Uterus (tissue), 4 donors: Measurements from ENCODE around the gene MKKS. TPM values are rescaled to one million over a fixed set of nuclear protein-coding genes. Genes with fewer than 3 reads are reported as not detected.

ENCODE experiments used
- DNase-seq, 2 donors: peaks; one replicate each; pipeline ENCODE4 v3.0.0-alpha.2; 2019 to 2020
- H3K27ac ChIP-seq, 2 donors: fragments of 200-600 bp; sonication (generic); 1 replicate in 1 of 2; 2 replicates in 1 of 2; pipeline ENCODE4 v1.5.1; 2016 to 2018
- H3K27me3 ChIP-seq, 2 donors: fragments of 200-600 bp; sonication (generic); one replicate each; pipeline ENCODE4 v1.5.1; 2018 to 2019; ENCODE audit warnings: control low read depth in 1 of 2
- H3K36me3 ChIP-seq, 2 donors: fragments of 200-600 bp; sonication (generic); one replicate each; pipeline ENCODE4 v1.5.1; 2019; ENCODE audit warnings: control low read depth in 1 of 2
- H3K4me1 ChIP-seq, 2 donors: fragments of 200-600 bp; sonication (generic); one replicate each; pipeline ENCODE4 v1.5.1; 2018 to 2019; ENCODE audit warnings: control low read depth in 1 of 2
- H3K4me3 ChIP-seq, 2 donors: fragments of 200-600 bp; sonication (generic); 1 replicate in 1 of 2; 2 replicates in 1 of 2; pipeline ENCODE4 v1.5.1; 2018 to 2019; ENCODE audit warnings: mild to moderate bottlenecking in 1 of 2
- H3K9me3 ChIP-seq, 2 donors: fragments of 200-600 bp; sonication (generic); one replicate each; pipeline ENCODE4 v1.5.1; 2019; ENCODE audit warnings: control low read depth in 1 of 2
- CTCF ChIP-seq, 4 experiments: fragments of 200-600 bp in 2 of 4; fragments of 450-650 bp in 2 of 4; sonication (generic) in 2 of 4; IDR thresholded peaks; one replicate each; pipeline ENCODE4 v1.5.1; 2016 to 2019; ENCODE audit warnings: antibody characterized with exemption in 4 of 4, mild to moderate bottlenecking in 2 of 4, moderate library complexity in 1 of 4
- POLR2A ChIP-seq, 2 donors: fragments of 450-650 bp; IDR thresholded peaks; one replicate each; pipeline ENCODE4 v1.6.1; 2016; ENCODE audit warnings: antibody characterized with exemption in 2 of 2, mild to moderate bottlenecking in 1 of 2, moderate library complexity in 1 of 2
- intact Hi-C: fragments of 100-400 bp; cut with DNase I; formaldehyde crosslinking; loops from one replicate; pipeline ENCODE4 v1.15.1; 2023; ENCODE audit warnings: low total_unique reads
- total RNA-seq, 4 donors: library from RNA; depleted of rRNA in 3 of 4; stranded (reverse); fragments of >200 nt in 3 of 4; gene quantifications; one replicate each; pipeline versions ENCODE4 v1.1.0 to v1.2.4, GENCODE V29; 2014 to 2023
- donor health status: DM: yes; HTN: yes; CAD: no.

MKKS gene
- total RNA-seq, 4 donors from 2014 or later, result 15.9 to 27.9 (median 20.3) TPM

GRCh38 chr20:10374036-10374435 lies 60.0 kb downstream of the MKKS start:
- no peak for TF ChIP-seq POLR2A (IDR thresholded peaks at IDR 0.05)
- TF ChIP-seq CTCF (IDR thresholded peaks at IDR 0.05), result no peak
- Histone ChIP-seq H3K9me3 (no peaks in the 10 kb centered on the region), H3K4me3 (no peak overlapping the region), H3K36me3 (no peaks in the 10 kb centered on the region), H3K27ac (no peak overlapping the region), H3K27me3 (no peaks in the 10 kb centered on the region), H3K4me1 (no peaks in the 10 kb centered on the region)
- no peak for DNase-seq
- intact Hi-C loops, result no loop called here

GRCh38 chr20:10371467-10371866 lies 62.6 kb downstream of the MKKS start:
- Histone ChIP-seq H3K36me3 (no peaks in the 10 kb centered on the region), H3K27me3 (no peaks in the 10 kb centered on the region), H3K4me3 (no peak overlapping the region), H3K27ac (no peak overlapping the region), H3K4me1 (no peaks in the 10 kb centered on the region), H3K9me3 (no peaks in the 10 kb centered on the region)
- no peak for TF ChIP-seq CTCF (IDR thresholded peaks at IDR 0.05)
- no peak for TF ChIP-seq POLR2A (IDR thresholded peaks at IDR 0.05)
- intact Hi-C loops, result no loop called here
- DNase-seq, result no peak

- Histone ChIP-seq H3K9me3 (no peaks in the 10 kb centered on the region), H3K27ac (no peak overlapping the region), H3K4me3 (no peak overlapping the region), H3K36me3 (no peaks in the 10 kb centered on the region), H3K4me1 (no peaks in the 10 kb centered on the region), H3K27me3 (no peaks in the 10 kb centered on the region)
- TF ChIP-seq POLR2A (IDR thresholded peaks at IDR 0.05), result no peak
- TF ChIP-seq CTCF (IDR thresholded peaks at IDR 0.05), result no peak
- intact Hi-C loops, result no loop called here
- no peak for DNase-seq
Measured at GRCh38 chr20:10370091-10370887, 63.7 kb downstream of the MKKS start.

- TF ChIP-seq CTCF (IDR thresholded peaks at IDR 0.05) (no peak), POLR2A (IDR thresholded peaks at IDR 0.05) (no peak)
- intact Hi-C loops, result no loop called here
- no peak overlapping the region for H3K27ac ChIP-seq
Measured at GRCh38 chr20:10369723-10370090, 64.3 kb downstream of the MKKS start.

GRCh38 chr20:10368702-10369041 lies 65.3 kb downstream of the MKKS start:
- DNase-seq, result no peak
- intact Hi-C loops, result no loop called here

More at GRCh38 chr20:10369723-10370090, 64.3 kb downstream of the MKKS start:
- H3K4me3 ChIP-seq, result no peak overlapping the region
- H3K9me3 ChIP-seq, result no peaks in the 10 kb centered on the region
- DNase-seq, result no peak
- no peaks in the 10 kb centered on the region for H3K36me3 ChIP-seq
- H3K27me3 ChIP-seq, result no peaks in the 10 kb centered on the region
- H3K4me1 ChIP-seq, result no peaks in the 10 kb centered on the region

More at GRCh38 chr20:10368702-10369041, 65.3 kb downstream of the MKKS start:
- H3K36me3 ChIP-seq, result no peaks in the 10 kb centered on the region
- no peak overlapping the region for H3K27ac ChIP-seq
- no peaks in the 10 kb centered on the region for H3K27me3 ChIP-seq
- H3K9me3 ChIP-seq, result no peaks in the 10 kb centered on the region
- no peaks in the 10 kb centered on the region for H3K4me1 ChIP-seq
- TF ChIP-seq CTCF (IDR thresholded peaks at IDR 0.05) (no peak), POLR2A (IDR thresholded peaks at IDR 0.05) (no peak)
- H3K4me3 ChIP-seq, result no peak overlapping the region
